Measurements from ENCODE around the gene SPAG5. TPM values are rescaled to one million over a fixed set of nuclear protein-coding genes. Genes with fewer than 3 reads are reported as not detected.

Gene SPAG5
- total and polyA plus RNA-seq, 4 donors = 10.6 to 41.8 (median 12.8) TPM

DNA sequence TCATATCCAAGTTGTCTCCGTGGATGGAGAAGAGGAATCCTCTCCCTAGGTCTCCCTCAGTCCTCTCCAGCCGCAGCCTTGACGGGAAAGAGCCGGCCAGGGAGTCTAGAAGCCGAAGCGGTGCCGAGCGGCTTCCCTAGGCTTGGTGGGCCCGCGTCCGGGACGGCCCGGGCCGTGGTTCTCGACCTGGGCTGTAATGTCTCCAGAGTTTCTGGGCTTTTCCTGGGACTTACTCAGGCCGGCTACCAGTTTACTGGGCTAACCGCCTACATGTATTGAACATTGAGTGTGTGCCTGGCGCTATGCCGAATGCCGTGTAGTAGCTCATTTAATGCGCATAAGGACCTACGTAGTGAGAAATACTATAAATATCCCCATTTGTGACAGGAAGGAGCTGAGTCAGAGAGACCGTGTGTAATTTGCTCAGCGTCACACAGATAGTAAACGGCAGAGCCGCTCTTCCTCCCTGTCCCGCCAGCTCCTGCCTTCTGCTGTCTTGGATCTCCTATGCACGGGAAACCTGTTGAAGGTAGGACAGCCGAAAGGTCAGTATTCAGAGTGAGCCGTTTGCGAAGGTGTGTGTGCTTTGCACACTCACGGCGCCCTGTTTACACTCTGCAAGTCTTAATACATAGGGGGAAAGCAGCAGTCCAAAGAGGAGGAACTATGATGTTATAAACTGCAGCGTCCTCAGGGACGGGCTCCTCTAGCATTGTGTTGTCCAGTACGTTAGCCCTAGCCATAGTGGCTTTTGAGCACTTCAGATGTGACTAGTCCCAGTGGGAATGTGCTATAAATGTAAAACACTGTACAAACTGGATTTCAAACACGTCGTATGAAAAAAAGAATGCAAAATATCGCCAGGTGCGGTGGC, 723 bp upstream of the SPAG5 start:
- Histone ChIP-seq H3K4me3 (ENCODE audit: low read depth in 1 of 3, low read length in 3 of 3) (peak overlapping the region; percentile 61 to 85 (median 76)), H3K27me3 (ENCODE audit: control insufficient read depth in 4 of 4, insufficient read depth in 4 of 4, low read length in 3 of 4) (no peaks in the 10 kb centered on the region), H3K27ac (ENCODE audit: low read depth in 1 of 2, low read length in 2 of 2) (peak overlapping the region; percentile 94 to 97), H3K9me3 (ENCODE audit: control insufficient read depth in 4 of 4, low read length in 3 of 4) (no peaks in the 10 kb centered on the region), H3K36me3 (ENCODE audit: control insufficient read depth in 4 of 4, insufficient read depth in 3 of 4, low read depth in 1 of 4, low read length in 3 of 4) (no peaks in the 10 kb centered on the region), H3K9ac (ENCODE audit: low read depth in 1 of 2, low read length in 2 of 2) (peak overlapping the region; percentile 83 to 88), H3K4me1 (ENCODE audit: control insufficient read depth in 4 of 4, insufficient read depth in 4 of 4, low read length in 3 of 4) (peaks cover 6 to 25% (median 17%) of the 10 kb centered on the region in 4 donors)
- 10% methylated on average over 40 of the region's 40 CpGs for WGBS
- peak; percentile 64 for DNase-seq (ENCODE audit: low spot score)
- peak in 1 of 2 donors; percentile 4 for TF ChIP-seq RAD21 (IDR thresholded peaks at IDR 0.05)
- TF ChIP-seq YY1 (IDR thresholded peaks at IDR 0.05) = peak; percentile 27
- no peak for TF ChIP-seq FOXA1 (IDR thresholded peaks at IDR 0.05)
- TF ChIP-seq, protein P1, sequence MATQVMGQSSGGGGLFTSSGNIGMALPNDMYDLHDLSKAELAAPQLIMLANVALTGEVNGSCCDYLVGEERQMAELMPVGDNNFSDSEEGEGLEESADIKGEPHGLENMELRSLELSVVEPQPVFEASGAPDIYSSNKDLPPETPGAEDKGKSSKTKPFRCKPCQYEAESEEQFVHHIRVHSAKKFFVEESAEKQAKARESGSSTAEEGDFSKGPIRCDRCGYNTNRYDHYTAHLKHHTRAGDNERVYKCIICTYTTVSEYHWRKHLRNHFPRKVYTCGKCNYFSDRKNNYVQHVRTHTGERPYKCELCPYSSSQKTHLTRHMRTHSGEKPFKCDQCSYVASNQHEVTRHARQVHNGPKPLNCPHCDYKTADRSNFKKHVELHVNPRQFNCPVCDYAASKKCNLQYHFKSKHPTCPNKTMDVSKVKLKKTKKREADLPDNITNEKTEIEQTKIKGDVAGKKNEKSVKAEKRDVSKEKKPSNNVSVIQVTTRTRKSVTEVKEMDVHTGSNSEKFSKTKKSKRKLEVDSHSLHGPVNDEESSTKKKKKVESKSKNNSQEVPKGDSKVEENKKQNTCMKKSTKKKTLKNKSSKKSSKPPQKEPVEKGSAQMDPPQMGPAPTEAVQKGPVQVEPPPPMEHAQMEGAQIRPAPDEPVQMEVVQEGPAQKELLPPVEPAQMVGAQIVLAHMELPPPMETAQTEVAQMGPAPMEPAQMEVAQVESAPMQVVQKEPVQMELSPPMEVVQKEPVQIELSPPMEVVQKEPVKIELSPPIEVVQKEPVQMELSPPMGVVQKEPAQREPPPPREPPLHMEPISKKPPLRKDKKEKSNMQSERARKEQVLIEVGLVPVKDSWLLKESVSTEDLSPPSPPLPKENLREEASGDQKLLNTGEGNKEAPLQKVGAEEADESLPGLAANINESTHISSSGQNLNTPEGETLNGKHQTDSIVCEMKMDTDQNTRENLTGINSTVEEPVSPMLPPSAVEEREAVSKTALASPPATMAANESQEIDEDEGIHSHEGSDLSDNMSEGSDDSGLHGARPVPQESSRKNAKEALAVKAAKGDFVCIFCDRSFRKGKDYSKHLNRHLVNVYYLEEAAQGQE (IDR thresholded peaks at IDR 0.05) = no peak
- no peak for TF ChIP-seq HNF4G (IDR thresholded peaks at IDR 0.05)
- peak; percentile 57 for TF ChIP-seq TAF1 (conservative IDR thresholded peaks at IDR 0.05)
- TF ChIP-seq GABPA (IDR thresholded peaks at IDR 0.05 in 1 of 2, conservative IDR thresholded peaks at IDR 0.05 in 1 of 2) = peak in 1 of 2 donors; percentile 1

DNA sequence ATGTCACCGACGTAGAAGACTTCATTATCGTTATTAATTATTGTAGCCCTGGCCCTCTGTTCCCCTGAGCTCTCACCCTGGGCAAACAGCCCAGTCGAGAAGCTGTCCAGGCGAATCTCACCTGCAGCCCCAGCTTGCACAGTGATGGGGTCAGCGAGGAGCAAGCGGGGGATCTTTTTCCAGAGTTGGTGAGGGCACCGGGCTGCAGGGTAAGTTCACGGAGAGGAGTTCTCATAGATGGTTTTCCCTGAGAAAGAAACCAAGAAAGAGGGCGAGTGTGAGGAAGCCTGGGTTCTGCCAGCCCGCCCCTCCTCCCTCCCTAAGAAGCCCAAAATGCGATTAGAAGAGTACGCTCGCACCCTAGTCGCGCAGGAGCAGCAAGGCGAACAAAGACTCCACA, 436 bp downstream of the SPAG5 start:
- Histone ChIP-seq H3K4me1 (ENCODE audit: control insufficient read depth in 4 of 4, insufficient read depth in 4 of 4, low read length in 3 of 4) (peaks cover 6 to 25% (median 17%) of the 10 kb centered on the region in 4 donors), H3K9me3 (ENCODE audit: control insufficient read depth in 4 of 4, low read length in 3 of 4) (no peaks in the 10 kb centered on the region), H3K9ac (ENCODE audit: low read depth in 1 of 2, low read length in 2 of 2) (peak overlapping the region; percentile 28 to 37), H3K27me3 (ENCODE audit: control insufficient read depth in 4 of 4, insufficient read depth in 4 of 4, low read length in 3 of 4) (no peaks in the 10 kb centered on the region), H3K36me3 (ENCODE audit: control insufficient read depth in 4 of 4, insufficient read depth in 3 of 4, low read depth in 1 of 4, low read length in 3 of 4) (no peaks in the 10 kb centered on the region), H3K4me3 (ENCODE audit: low read depth in 1 of 3, low read length in 3 of 3) (peak overlapping the region; percentile 61 to 85 (median 64)), H3K27ac (ENCODE audit: low read depth in 1 of 2, low read length in 2 of 2) (peak overlapping the region; percentile 94 to 97)
- 4% methylated on average over 17 of the region's 17 CpGs for WGBS
- DNase-seq (ENCODE audit: low spot score) = no peak
- TF ChIP-seq HNF4G (IDR thresholded peaks at IDR 0.05) = no peak
- no peak for TF ChIP-seq RXRA (IDR thresholded peaks at IDR 0.05)
- TF ChIP-seq TAF1 (conservative IDR thresholded peaks at IDR 0.05) = no peak
- TF ChIP-seq, protein P2, sequence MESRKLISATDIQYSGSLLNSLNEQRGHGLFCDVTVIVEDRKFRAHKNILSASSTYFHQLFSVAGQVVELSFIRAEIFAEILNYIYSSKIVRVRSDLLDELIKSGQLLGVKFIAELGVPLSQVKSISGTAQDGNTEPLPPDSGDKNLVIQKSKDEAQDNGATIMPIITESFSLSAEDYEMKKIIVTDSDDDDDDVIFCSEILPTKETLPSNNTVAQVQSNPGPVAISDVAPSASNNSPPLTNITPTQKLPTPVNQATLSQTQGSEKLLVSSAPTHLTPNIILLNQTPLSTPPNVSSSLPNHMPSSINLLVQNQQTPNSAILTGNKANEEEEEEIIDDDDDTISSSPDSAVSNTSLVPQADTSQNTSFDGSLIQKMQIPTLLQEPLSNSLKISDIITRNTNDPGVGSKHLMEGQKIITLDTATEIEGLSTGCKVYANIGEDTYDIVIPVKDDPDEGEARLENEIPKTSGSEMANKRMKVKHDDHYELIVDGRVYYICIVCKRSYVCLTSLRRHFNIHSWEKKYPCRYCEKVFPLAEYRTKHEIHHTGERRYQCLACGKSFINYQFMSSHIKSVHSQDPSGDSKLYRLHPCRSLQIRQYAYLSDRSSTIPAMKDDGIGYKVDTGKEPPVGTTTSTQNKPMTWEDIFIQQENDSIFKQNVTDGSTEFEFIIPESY (IDR thresholded peaks at IDR 0.05) = no peak
- TF ChIP-seq FOXA1 (IDR thresholded peaks at IDR 0.05) = no peak
- no peak for TF ChIP-seq SP1 (IDR thresholded peaks at IDR 0.05)
- TF ChIP-seq FOXA2 (IDR thresholded peaks at IDR 0.05) = no peak
- TF ChIP-seq, protein P3, sequence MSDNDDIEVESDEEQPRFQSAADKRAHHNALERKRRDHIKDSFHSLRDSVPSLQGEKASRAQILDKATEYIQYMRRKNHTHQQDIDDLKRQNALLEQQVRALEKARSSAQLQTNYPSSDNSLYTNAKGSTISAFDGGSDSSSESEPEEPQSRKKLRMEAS (IDR thresholded peaks at IDR 0.05) = no peak
- TF ChIP-seq YY1 (IDR thresholded peaks at IDR 0.05) = no peak
- no peak for TF ChIP-seq HNF4A (conservative IDR thresholded peaks at IDR 0.05)
- TF ChIP-seq JUND (IDR thresholded peaks at IDR 0.05) = no peak
- TF ChIP-seq, protein P4, sequence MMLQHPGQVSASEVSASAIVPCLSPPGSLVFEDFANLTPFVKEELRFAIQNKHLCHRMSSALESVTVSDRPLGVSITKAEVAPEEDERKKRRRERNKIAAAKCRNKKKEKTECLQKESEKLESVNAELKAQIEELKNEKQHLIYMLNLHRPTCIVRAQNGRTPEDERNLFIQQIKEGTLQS (IDR thresholded peaks at IDR 0.05) = no peak
- TF ChIP-seq, protein P1 (IDR thresholded peaks at IDR 0.05) = no peak
- TF ChIP-seq EGR1 (IDR thresholded peaks at IDR 0.05; ENCODE audit: low read depth in 2 of 2) = no peak
- TF ChIP-seq, protein P5, sequence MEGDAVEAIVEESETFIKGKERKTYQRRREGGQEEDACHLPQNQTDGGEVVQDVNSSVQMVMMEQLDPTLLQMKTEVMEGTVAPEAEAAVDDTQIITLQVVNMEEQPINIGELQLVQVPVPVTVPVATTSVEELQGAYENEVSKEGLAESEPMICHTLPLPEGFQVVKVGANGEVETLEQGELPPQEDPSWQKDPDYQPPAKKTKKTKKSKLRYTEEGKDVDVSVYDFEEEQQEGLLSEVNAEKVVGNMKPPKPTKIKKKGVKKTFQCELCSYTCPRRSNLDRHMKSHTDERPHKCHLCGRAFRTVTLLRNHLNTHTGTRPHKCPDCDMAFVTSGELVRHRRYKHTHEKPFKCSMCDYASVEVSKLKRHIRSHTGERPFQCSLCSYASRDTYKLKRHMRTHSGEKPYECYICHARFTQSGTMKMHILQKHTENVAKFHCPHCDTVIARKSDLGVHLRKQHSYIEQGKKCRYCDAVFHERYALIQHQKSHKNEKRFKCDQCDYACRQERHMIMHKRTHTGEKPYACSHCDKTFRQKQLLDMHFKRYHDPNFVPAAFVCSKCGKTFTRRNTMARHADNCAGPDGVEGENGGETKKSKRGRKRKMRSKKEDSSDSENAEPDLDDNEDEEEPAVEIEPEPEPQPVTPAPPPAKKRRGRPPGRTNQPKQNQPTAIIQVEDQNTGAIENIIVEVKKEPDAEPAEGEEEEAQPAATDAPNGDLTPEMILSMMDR (IDR thresholded peaks at IDR 0.05; ENCODE audit: low read depth, low read length, missing input control) = no peak

All from liver (tissue), 9 donors.